Measurements from ENCODE around the gene MOB2.
"Not testable (repeated sequence)": the region's sequence is repeated elsewhere in the genome, so short reads cannot be mapped to it uniquely, and the experiment has no call there.

Gene MOB2

GRCh38 chr11:1438967-1439330 is 47.6 kb downstream of the MOB2 start:
- no peak for DNase-seq

DNA sequence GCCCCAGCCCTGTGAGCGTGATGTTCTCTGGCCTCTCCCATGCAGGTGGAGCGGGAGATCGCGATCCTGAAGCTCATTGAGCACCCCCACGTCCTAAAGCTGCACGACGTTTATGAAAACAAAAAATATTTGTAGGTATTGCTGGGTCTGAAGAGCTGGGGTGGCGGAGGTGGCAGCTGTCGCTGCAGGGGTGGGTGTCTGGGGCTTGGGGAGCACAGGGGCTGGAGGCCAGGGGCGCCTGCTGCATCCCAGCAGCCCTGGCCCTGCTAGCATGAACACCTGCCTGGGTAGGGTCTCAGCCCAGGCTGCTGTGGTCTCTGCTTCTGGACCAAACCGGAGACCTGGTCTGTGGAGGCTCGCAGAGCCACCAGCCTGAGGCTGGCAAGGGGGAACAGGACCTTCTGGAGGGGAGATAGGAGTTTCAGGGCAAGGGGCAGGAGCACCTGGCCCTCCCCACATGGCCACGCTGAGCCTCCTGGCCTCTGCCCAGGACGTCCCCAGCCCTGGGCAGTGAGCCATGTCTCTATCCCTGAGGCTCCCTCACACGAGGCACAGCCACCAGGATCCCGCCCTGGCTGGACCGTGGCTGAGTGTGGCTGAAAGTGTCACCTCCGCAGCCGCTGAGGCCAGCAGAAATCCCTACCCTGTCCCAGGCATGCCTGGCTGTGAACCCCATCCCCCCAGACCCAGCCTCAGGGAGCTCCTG is 48.2 kb downstream of the MOB2 start:
- no peak for DNase-seq

DNA sequence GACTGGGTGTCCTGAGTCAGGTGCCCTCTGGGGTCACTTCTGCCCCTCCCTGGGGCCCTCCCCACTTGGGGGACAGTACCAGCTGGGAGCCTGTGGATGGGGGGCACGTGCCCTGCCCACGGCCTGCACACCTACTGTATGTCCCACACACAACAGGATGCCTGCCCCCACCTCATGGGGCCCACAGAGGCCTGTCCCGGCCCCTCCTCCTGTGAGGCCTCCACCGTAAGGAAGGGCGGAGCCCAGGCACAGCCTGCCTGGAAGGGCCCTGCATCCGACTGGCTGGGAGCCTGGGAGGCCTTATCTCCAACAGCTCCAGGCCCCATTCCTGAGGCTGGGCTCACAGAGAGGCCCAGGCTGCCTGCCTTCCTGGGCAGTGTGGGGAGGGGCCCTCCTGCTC is 49.1 kb downstream of the MOB2 start:
- DNase-seq = no peak

DNA sequence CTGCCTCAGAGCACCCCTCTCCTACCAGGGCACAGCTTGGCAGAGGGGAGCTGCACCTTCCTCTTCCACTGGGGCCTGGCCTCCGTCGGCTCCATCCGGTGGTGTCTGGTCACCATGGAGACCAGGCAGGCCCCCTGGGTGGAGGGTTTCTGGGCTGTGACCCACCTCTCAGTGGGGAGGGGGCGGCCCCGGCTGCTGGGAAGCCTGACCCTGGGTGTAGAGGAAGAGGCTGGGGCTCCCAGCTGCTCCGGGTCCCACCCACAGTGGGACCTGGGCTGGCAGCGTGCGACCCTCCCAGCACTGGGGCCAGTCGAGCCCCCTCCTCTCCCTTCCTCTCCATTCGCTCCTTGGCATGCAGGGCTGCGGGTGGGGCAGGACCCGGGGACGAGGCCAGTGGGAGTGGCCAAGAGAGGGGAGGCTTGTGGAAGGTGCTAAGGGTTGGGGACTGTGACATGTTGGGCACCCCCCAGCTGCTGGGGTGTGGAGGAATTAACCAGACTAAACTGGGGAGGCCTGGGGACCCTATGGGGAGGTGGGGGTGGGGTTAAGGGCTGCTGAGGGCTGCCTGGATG is 50.0 kb downstream of the MOB2 start:
- no peak for DNase-seq

- DNase-seq = no peak
These were observed 50.6 kb downstream of the MOB2 start for GRCh38 chr11:1435820-1436467.

- DNase-seq = not testable (repeated sequence)
These were observed 51.1 kb downstream of the MOB2 start for GRCh38 chr11:1435479-1435819.

- no peak for DNase-seq
These were observed 52.5 kb downstream of the MOB2 start for GRCh38 chr11:1433977-1434640.

- DNase-seq = no peak
These were observed 53.0 kb downstream of the MOB2 start for GRCh38 chr11:1433568-1433967.

- DNase-seq = no peak
These were observed 57.7 kb downstream of the MOB2 start for GRCh38 chr11:1428762-1429316.

- DNase-seq = no peak
These were observed 61.1 kb downstream of the MOB2 start for GRCh38 chr11:1425439-1425838.

DNA sequence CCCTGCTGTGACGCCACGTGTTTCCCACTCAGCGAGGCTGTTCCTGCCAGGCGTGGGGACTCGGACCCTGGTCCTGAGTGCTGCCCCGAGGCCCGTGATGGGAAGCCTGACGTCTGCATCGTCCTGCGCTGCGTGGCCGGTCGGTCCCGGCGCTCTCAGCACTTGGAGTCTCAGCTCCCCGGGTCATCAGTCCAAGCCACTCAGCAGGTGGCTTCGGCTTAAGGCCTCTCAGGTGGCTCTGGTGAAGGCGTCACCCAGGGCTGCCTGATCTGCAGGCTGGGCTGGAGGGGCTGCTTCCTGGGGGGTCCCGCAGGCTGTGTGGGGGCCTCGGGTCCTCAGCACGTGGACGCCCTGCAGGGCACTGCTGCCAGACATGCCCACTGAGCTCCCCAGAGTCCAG is 61.6 kb downstream of the MOB2 start:
- DNase-seq = no peak

GRCh38 chr11:1423406-1423805 is 63.2 kb downstream of the MOB2 start:
- DNase-seq = not testable (repeated sequence)

DNA sequence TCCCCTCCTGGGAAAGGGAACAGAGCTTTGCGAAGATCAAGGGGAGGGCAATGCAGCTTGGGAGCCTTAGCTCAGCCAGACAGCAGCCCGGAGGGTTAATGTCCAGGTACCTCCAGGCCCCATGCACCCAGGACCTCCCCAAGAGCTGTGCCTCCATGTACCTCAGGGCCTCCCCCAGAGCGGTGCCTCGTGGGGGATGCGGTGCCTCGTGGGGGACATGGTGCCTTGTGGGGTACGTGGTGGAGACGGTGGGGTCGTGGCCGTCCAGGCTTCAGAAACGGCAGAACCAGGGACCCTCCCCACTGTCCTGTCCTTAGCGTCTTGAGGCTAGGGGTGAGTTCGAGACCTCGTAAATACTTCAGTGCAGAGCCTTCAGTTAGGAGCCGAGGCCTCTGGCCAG is 63.6 kb downstream of the MOB2 start:
- DNase-seq = no peak

DNA sequence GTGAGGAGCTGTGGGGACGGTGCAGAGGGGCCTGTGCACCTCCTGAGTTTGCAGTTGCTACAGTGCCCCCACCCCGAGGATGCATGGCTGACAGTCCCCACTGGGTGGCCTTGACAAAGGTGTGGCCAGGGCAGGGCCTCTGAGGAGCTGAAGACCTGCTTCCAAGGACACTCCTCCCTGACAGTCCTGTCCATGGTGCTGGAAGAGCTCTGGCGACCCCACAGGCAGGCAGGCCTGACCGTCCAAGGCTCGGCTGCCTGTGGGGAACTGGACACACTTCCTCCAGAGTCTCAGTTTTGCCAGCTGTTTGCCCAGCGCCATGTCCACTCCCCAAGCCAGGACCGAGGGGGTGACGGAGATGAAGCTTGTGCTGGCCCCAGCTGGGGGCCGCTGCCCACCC is 64.1 kb downstream of the MOB2 start:
- no peak for DNase-seq

- DNase-seq = no peak
These were observed 65.3 kb downstream of the MOB2 start for GRCh38 chr11:1421291-1421690.

- no peak for DNase-seq
These were observed 66.8 kb downstream of the MOB2 start for GRCh38 chr11:1419811-1420210.
